Measurements from ENCODE around the gene SCN3B. TPM values are rescaled to one million over a fixed set of nuclear protein-coding genes. Genes with fewer than 3 reads are reported as not detected.

The SCN3B gene, protein sequence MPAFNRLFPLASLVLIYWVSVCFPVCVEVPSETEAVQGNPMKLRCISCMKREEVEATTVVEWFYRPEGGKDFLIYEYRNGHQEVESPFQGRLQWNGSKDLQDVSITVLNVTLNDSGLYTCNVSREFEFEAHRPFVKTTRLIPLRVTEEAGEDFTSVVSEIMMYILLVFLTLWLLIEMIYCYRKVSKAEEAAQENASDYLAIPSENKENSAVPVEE
- polyA plus RNA-seq (2013): 0.09 TPM

DNA sequence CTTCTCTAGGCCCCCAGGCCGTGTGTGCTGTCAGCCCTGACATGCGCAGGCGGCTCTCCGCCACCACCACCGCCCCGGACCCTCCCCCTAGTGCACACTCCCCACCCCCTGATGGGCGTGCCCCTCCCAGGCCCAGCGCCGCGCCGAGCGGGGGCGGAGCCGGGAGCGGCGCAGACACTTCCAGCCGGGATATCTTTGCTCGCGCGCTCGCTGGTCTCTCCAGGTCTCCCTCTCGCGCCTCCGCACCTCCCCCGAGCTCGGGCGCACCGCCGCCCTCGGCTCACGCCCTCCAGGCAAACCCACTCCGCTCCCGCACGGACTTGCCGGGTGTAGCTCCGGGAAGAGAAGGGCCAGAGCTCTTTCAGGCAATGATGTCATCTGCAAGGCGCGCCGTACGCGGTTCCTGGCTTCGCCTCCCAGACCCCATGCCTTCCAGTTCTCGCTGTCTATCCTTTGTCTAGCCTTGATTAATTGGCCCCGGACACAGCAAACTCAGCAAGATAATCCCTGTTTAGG lies at the start of gene SCN3B:
TSS of gene SCN3B (minus strand) at position 59 of the 516 bp plus-strand sequence. CDS start 823 bp downstream, outside the sequence.
- CTCF ChIA-PET: interaction anchor here (1.0 to 3.1 kb wide), 7 partner anchors 10 to 57 kb away, joined by 3 to 19 read pairs (median 4); no protein-coding TSS in a partner anchor
- peaks cover 8 to 60% (median 30%) of the 10 kb centered on the region in 5 experiments for H3K27me3 ChIP-seq (replicated peaks in 2 of 5; ENCODE audit: control insufficient read depth in 4 of 5, insufficient read depth in 5 of 5, low read length in 4 of 5)

DNA sequence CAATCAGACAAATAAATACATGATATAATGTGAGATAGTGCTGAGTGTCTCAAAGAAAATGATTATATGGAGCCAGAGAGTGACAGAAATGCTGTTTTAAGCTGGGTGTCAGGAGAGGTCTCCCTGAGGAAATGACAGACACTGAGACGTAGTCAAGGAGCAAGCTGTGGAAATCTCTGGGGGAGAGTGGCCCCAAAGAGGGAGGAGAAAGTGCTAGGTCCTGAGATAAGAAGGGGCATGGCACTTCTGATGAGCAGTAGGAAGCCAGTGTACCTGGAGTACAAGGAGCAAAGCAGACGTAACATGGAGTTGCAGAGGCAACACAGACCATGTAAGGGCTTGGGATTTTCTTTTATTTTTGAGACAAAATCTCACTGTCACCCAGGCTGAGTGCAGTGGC lies 48.3 kb upstream of the SCN3B start:
- CTCF ChIA-PET: no interaction called here
- Histone ChIP-seq H3K9me3 (ENCODE audit: control extremely low read depth in 1 of 5, control insufficient read depth in 4 of 5, insufficient read depth in 2 of 5, low read depth in 1 of 5, low read length in 4 of 5) (no peaks in the 10 kb centered on the region), H3K36me3 (ENCODE audit: control insufficient read depth in 4 of 4, insufficient read depth in 4 of 4, low read length in 3 of 4) (no peaks in the 10 kb centered on the region), H3K4me1 (ENCODE audit: control extremely low read depth in 1 of 4, control insufficient read depth in 4 of 4, insufficient read depth in 4 of 4, low read length in 3 of 4) (no peaks in the 10 kb centered on the region), H3K27ac (ENCODE audit: insufficient read depth in 1 of 2, low read depth in 1 of 2, low read length in 2 of 2, poor library complexity in 1 of 2, severe bottlenecking in 2 of 2) (no peak overlapping the region), H3K27me3 (replicated peaks in 2 of 5; ENCODE audit: control insufficient read depth in 4 of 5, insufficient read depth in 5 of 5, low read length in 4 of 5) (peaks cover 0 to 2% (median 0%) of the 10 kb centered on the region in 5 experiments), H3K4me3 (ENCODE audit: control insufficient read depth in 1 of 7, extremely low read depth in 1 of 7, insufficient read depth in 4 of 7, low read depth in 2 of 7, low read length in 6 of 7) (no peak overlapping the region)
- no peak for DNase-seq
- POLR2A ChIA-PET: no interaction called here
- 100% methylated on average over 2 of the region's 2 CpGs for WGBS (ENCODE audit: insufficient coverage)

More for the DNA sequence above, at the start of gene SCN3B:
- POLR2A ChIA-PET: no interaction called here
- Histone ChIP-seq H3K4me3 (ENCODE audit: control insufficient read depth in 1 of 7, extremely low read depth in 1 of 7, insufficient read depth in 4 of 7, low read depth in 2 of 7, low read length in 6 of 7) (peak within 1 kb of the TSS; percentile 23 to 80 (median 66)), H3K27ac (ENCODE audit: insufficient read depth in 1 of 2, low read depth in 1 of 2, low read length in 2 of 2, poor library complexity in 1 of 2, severe bottlenecking in 2 of 2) (no peak within 1 kb of the TSS), H3K4me1 (ENCODE audit: control extremely low read depth in 1 of 4, control insufficient read depth in 4 of 4, insufficient read depth in 4 of 4, low read length in 3 of 4) (peaks cover 3 to 15% (median 14%) of the 10 kb centered on the region in 4 experiments), H3K36me3 (ENCODE audit: control insufficient read depth in 4 of 4, insufficient read depth in 4 of 4, low read length in 3 of 4) (no peaks in the 10 kb centered on the region), H3K9me3 (ENCODE audit: control extremely low read depth in 1 of 5, control insufficient read depth in 4 of 5, insufficient read depth in 2 of 5, low read depth in 1 of 5, low read length in 4 of 5) (peaks cover 0 to 2% (median 0%) of the 10 kb centered on the region in 5 experiments)
- DNase-seq: peak in 2 of 3 donors; percentile 26 to 50
- WGBS (ENCODE audit: insufficient coverage): 0% methylated on average over 26 of the region's 44 CpGs

DNA sequence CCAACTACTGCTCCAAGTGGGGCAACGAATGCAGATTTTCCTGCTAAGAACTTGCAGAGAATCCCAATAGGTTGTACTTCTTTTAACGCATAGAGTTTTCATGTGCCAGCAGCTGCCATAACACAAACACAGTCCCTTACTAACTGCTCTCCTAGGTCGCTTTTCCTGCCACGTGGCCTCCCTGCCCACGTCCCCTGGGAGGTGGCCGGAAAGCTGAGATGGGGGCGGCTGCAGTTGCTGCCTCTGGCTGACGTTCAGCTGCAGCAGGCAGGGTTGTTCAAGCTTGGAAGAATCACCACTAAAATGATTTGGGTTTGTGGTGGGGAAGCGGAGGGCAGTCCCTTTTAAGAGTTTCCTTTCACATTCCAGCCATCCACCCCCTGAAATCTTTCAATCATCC lies 47.7 kb upstream of the SCN3B start:
- no peak for DNase-seq
- WGBS (ENCODE audit: insufficient coverage): 85% methylated on average over 9 of the region's 9 CpGs
- Histone ChIP-seq H3K27me3 (replicated peaks in 2 of 5; ENCODE audit: control insufficient read depth in 4 of 5, insufficient read depth in 5 of 5, low read length in 4 of 5) (peaks cover 0 to 2% (median 0%) of the 10 kb centered on the region in 5 experiments), H3K9me3 (ENCODE audit: control extremely low read depth in 1 of 5, control insufficient read depth in 4 of 5, insufficient read depth in 2 of 5, low read depth in 1 of 5, low read length in 4 of 5) (no peaks in the 10 kb centered on the region), H3K4me1 (ENCODE audit: control extremely low read depth in 1 of 4, control insufficient read depth in 4 of 4, insufficient read depth in 4 of 4, low read length in 3 of 4) (no peaks in the 10 kb centered on the region), H3K36me3 (ENCODE audit: control insufficient read depth in 4 of 4, insufficient read depth in 4 of 4, low read length in 3 of 4) (no peaks in the 10 kb centered on the region), H3K4me3 (ENCODE audit: control insufficient read depth in 1 of 7, extremely low read depth in 1 of 7, insufficient read depth in 4 of 7, low read depth in 2 of 7, low read length in 6 of 7) (no peak overlapping the region), H3K27ac (ENCODE audit: insufficient read depth in 1 of 2, low read depth in 1 of 2, low read length in 2 of 2, poor library complexity in 1 of 2, severe bottlenecking in 2 of 2) (no peak overlapping the region)
- ChIA-PET CTCF (no interaction called here), POLR2A (no interaction called here)

DNA sequence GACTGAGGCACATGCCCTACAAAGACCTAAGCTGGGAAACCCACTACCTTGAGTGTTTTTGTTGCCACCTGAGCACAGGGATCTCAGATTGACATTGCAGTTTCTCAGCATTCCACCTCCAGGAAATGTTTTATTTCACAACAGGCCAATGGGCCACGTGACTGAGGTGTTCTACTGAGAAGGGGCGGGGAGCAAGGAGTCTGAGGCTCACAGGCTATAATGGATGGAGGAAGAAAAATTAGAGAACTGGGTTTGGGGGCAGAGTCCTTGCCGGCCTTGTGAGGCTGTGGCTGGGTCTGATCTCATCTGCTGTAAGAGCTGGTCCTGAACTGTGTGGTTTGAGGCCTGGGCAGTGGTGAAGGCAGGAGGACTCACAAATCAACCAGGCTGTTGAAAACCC lies 46.3 kb upstream of the SCN3B start:
- H3K36me3 ChIP-seq (ENCODE audit: control insufficient read depth in 4 of 4, insufficient read depth in 4 of 4, low read length in 3 of 4): no peaks in the 10 kb centered on the region
- ChIA-PET POLR2A (no interaction called here), CTCF (interaction anchor here (0.6 to 0.9 kb wide), 2 partner anchors 46 to 60 kb away, joined by 3 read pairs; no protein-coding TSS in a partner anchor)
- H3K27me3 ChIP-seq (replicated peaks in 2 of 5; ENCODE audit: control insufficient read depth in 4 of 5, insufficient read depth in 5 of 5, low read length in 4 of 5): peaks cover 0 to 2% (median 0%) of the 10 kb centered on the region in 5 experiments
- WGBS (ENCODE audit: insufficient coverage): 100% methylated on average over 1 of the region's 3 CpGs
- H3K4me3 ChIP-seq (ENCODE audit: control insufficient read depth in 1 of 7, extremely low read depth in 1 of 7, insufficient read depth in 4 of 7, low read depth in 2 of 7, low read length in 6 of 7): no peak overlapping the region
- H3K27ac ChIP-seq (ENCODE audit: insufficient read depth in 1 of 2, low read depth in 1 of 2, low read length in 2 of 2, poor library complexity in 1 of 2, severe bottlenecking in 2 of 2): no peak overlapping the region
- no peaks in the 10 kb centered on the region for H3K9me3 ChIP-seq (ENCODE audit: control extremely low read depth in 1 of 5, control insufficient read depth in 4 of 5, insufficient read depth in 2 of 5, low read depth in 1 of 5, low read length in 4 of 5)
- no peak for DNase-seq
- H3K4me1 ChIP-seq (ENCODE audit: control extremely low read depth in 1 of 4, control insufficient read depth in 4 of 4, insufficient read depth in 4 of 4, low read length in 3 of 4): no peaks in the 10 kb centered on the region

DNA sequence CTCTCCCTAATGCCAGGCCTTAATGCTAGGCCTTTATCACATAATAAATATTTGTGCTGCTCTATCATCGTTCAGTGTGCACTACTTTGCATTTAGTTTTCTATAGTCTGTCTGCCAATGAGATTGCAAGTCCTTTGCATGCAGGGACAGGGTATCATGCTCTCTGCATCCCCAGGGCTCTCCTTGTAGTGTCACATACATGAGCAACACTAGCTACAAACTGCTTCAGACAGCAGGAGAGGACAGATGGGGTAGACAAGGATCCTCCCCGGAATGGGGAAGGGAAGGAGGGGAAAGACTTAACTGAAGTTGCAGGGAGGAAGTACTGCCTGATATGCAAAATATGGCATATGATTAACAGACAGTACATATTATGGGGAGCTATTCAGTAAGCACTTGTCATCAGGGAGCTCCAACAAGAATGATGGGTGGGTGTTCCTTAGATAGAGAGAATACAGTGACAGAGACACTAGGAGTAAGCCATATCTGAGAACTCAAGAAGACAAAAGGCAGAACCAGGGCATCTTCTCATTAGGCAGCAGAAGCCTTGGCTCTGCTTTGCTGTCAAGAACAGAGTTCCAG lies 44.2 kb upstream of the SCN3B start:
- H3K4me1 ChIP-seq (ENCODE audit: control extremely low read depth in 1 of 4, control insufficient read depth in 4 of 4, insufficient read depth in 4 of 4, low read length in 3 of 4): no peaks in the 10 kb centered on the region
- DNase-seq: no peak
- no peak overlapping the region for H3K4me3 ChIP-seq (ENCODE audit: control insufficient read depth in 1 of 7, extremely low read depth in 1 of 7, insufficient read depth in 4 of 7, low read depth in 2 of 7, low read length in 6 of 7)
- H3K27ac ChIP-seq (ENCODE audit: insufficient read depth in 1 of 2, low read depth in 1 of 2, low read length in 2 of 2, poor library complexity in 1 of 2, severe bottlenecking in 2 of 2): no peak overlapping the region
- H3K9me3 ChIP-seq (ENCODE audit: control extremely low read depth in 1 of 5, control insufficient read depth in 4 of 5, insufficient read depth in 2 of 5, low read depth in 1 of 5, low read length in 4 of 5): no peaks in the 10 kb centered on the region
- H3K36me3 ChIP-seq (ENCODE audit: control insufficient read depth in 4 of 4, insufficient read depth in 4 of 4, low read length in 3 of 4): no peaks in the 10 kb centered on the region
- WGBS (ENCODE audit: insufficient coverage): 71% methylated on average over 1 of the region's 2 CpGs
- ChIA-PET CTCF (interaction anchor here (0.7 to 1.8 kb wide), 4 partner anchors 8 to 52 kb away, joined by 3 to 9 read pairs (median 4); no protein-coding TSS in a partner anchor), POLR2A (no interaction called here)
- peaks cover 0 to 2% (median 0%) of the 10 kb centered on the region in 5 experiments for H3K27me3 ChIP-seq (replicated peaks in 2 of 5; ENCODE audit: control insufficient read depth in 4 of 5, insufficient read depth in 5 of 5, low read length in 4 of 5)

DNA sequence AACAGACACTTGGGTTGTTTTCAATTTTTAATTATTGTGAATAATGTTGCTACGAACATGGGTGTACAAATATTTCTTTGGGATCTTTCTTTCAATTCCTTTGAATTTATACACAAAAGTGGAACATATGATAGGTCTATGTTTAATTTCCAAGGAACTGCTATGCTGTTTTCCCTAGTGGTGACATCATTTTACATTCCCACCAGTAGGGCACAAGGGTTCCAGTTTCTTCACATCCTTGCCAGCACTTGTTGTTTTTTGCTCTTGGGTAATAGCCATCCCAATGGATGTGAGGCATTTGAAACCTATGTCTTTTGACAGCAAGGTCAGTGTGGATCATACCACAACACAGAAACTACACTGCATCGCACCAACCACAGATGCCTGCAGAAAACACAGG lies 41.8 kb upstream of the SCN3B start:
- no peaks in the 10 kb centered on the region for H3K36me3 ChIP-seq (ENCODE audit: control insufficient read depth in 4 of 4, insufficient read depth in 4 of 4, low read length in 3 of 4)
- H3K4me1 ChIP-seq (ENCODE audit: control extremely low read depth in 1 of 4, control insufficient read depth in 4 of 4, insufficient read depth in 4 of 4, low read length in 3 of 4): no peaks in the 10 kb centered on the region
- POLR2A ChIA-PET: no interaction called here
- no peak overlapping the region for H3K4me3 ChIP-seq (ENCODE audit: control insufficient read depth in 1 of 7, extremely low read depth in 1 of 7, insufficient read depth in 4 of 7, low read depth in 2 of 7, low read length in 6 of 7)
- no CpG with 5 or more reads among the region's 2 CpGs for WGBS (ENCODE audit: insufficient coverage)
- H3K27me3 ChIP-seq (replicated peaks in 2 of 5; ENCODE audit: control insufficient read depth in 4 of 5, insufficient read depth in 5 of 5, low read length in 4 of 5): peaks cover 0 to 5% (median 2%) of the 10 kb centered on the region in 5 experiments
- H3K9me3 ChIP-seq (ENCODE audit: control extremely low read depth in 1 of 5, control insufficient read depth in 4 of 5, insufficient read depth in 2 of 5, low read depth in 1 of 5, low read length in 4 of 5): peaks cover 0 to 2% (median 0%) of the 10 kb centered on the region in 5 experiments
- H3K27ac ChIP-seq (ENCODE audit: insufficient read depth in 1 of 2, low read depth in 1 of 2, low read length in 2 of 2, poor library complexity in 1 of 2, severe bottlenecking in 2 of 2): no peak overlapping the region
- no peak for DNase-seq
- CTCF ChIA-PET: no interaction called here

DNA sequence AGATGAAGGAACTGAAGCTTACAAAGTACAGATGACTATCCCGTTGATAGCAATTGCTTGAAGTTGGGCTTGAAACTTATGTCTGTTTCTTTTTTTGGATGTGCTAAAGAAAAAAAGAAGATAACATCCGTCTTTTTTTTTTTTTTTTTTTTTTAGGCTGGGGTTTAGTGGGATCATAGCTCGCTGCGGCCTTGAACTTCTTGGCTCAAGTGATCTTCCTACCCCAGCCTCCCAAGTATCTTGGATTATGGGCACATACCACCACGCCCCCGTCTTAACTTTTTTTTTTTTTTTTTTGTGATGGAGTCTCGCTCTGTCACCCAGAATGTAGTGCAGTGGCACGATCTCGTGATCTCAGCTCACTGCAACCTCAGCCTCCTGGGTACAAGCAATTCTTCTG lies 40.8 kb upstream of the SCN3B start:
- POLR2A ChIA-PET: no interaction called here
- 100% methylated on average over 1 of the region's 9 CpGs for WGBS (ENCODE audit: insufficient coverage)

More for the DNA sequence above, 40.8 kb upstream of the SCN3B start:
- CTCF ChIA-PET: no interaction called here
- Histone ChIP-seq H3K27ac (ENCODE audit: insufficient read depth in 1 of 2, low read depth in 1 of 2, low read length in 2 of 2, poor library complexity in 1 of 2, severe bottlenecking in 2 of 2) (no peak overlapping the region), H3K4me3 (ENCODE audit: control insufficient read depth in 1 of 7, extremely low read depth in 1 of 7, insufficient read depth in 4 of 7, low read depth in 2 of 7, low read length in 6 of 7) (no peak overlapping the region), H3K9me3 (ENCODE audit: control extremely low read depth in 1 of 5, control insufficient read depth in 4 of 5, insufficient read depth in 2 of 5, low read depth in 1 of 5, low read length in 4 of 5) (peaks cover 0 to 2% (median 0%) of the 10 kb centered on the region in 5 experiments), H3K36me3 (ENCODE audit: control insufficient read depth in 4 of 4, insufficient read depth in 4 of 4, low read length in 3 of 4) (no peaks in the 10 kb centered on the region), H3K4me1 (ENCODE audit: control extremely low read depth in 1 of 4, control insufficient read depth in 4 of 4, insufficient read depth in 4 of 4, low read length in 3 of 4) (no peaks in the 10 kb centered on the region), H3K27me3 (replicated peaks in 2 of 5; ENCODE audit: control insufficient read depth in 4 of 5, insufficient read depth in 5 of 5, low read length in 4 of 5) (peaks cover 0 to 7% (median 3%) of the 10 kb centered on the region in 5 experiments)
- no peak for DNase-seq
